HEK293 (cell line): Measurements from ENCODE around the gene POLR1G.

Experiments
- CTCF ChIA-PET: fragments of 350-600 bp; formaldehyde crosslinking; extraction: SDS; loops from one replicate; lab custom pipeline; 2021; ENCODE audit warnings: antibody characterized with exemption; lab: Yijun Ruan, JAX
- POLR2A ChIA-PET: fragments of 300-600 bp; formaldehyde crosslinking; extraction: SDS; loops from one replicate; lab custom pipeline; 2020; ENCODE audit warnings: antibody characterized with exemption, inconsistent platforms; lab: Yijun Ruan, JAX
- H3K27ac ChIP-seq: fragments of 200-500 bp; sonication (Bioruptor generic); 2 replicates; pipeline ENCODE4 v1.5.1; 2014; ENCODE audit warnings: low read depth, low read length, control low read depth, inconsistent platforms; ENCODE audit errors: extremely low read depth
- H3K36me3 ChIP-seq, 2 experiments: fragments of 200-500 bp in 1 of 2; sonication (Bioruptor generic) in 1 of 2; 1 replicate in 1 of 2; 2 replicates in 1 of 2; pipeline ENCODE4 v1.5.1; 2014 to 2017; ENCODE audit warnings: inconsistent platforms in 2 of 2, low read length in 2 of 2; ENCODE audit not compliant: control insufficient read depth in 2 of 2, insufficient read depth in 1 of 2
- H3K4me1 ChIP-seq: fragments of 200-500 bp; sonication (Bioruptor generic); 2 replicates; pipeline ENCODE4 v1.5.1; 2014; ENCODE audit warnings: mild to moderate bottlenecking, low read length, inconsistent platforms; ENCODE audit not compliant: control insufficient read depth, insufficient read depth
- H3K4me3 ChIP-seq: 2 replicates; pipeline ENCODE4 v1.5.1; 2011; ENCODE audit warnings: low read depth, mild to moderate bottlenecking, control low read depth, low read length, moderate library complexity
- H3K9me3 ChIP-seq: fragments of 200-500 bp; sonication (Bioruptor generic); 2 replicates; pipeline ENCODE4 v1.5.1; 2014; ENCODE audit warnings: low read depth, low read length, inconsistent platforms; ENCODE audit not compliant: control insufficient read depth, insufficient read depth
- ELK4 ChIP-seq: IDR thresholded peaks from 2 replicates; pipeline ENCODE4 v1.6.1; 2011; ENCODE audit warnings: mild to moderate bottlenecking, low read depth, low read length, borderline replicate concordance
- KLF17 ChIP-seq: fragments of 450-650 bp; formaldehyde crosslinking; IDR thresholded peaks from 2 replicates; pipeline ENCODE4 v1.5.1; 2016; ENCODE audit warnings: missing biosample characterization, missing genetic modification characterization
- MYNN ChIP-seq: fragments of 450-650 bp; formaldehyde crosslinking; IDR thresholded peaks from 2 replicates; pipeline ENCODE4 v1.5.1; 2016; ENCODE audit warnings: missing biosample characterization, missing genetic modification characterization, borderline replicate concordance
- MZF1 ChIP-seq: fragments of 450-650 bp; formaldehyde crosslinking; IDR thresholded peaks from 2 replicates; pipeline ENCODE4 v1.5.1; 2017; ENCODE audit warnings: missing biosample characterization, missing genetic modification characterization, borderline replicate concordance
- OVOL3 ChIP-seq: fragments of 450-650 bp; formaldehyde crosslinking; IDR thresholded peaks from 2 replicates; pipeline ENCODE4 v1.5.1; 2016; ENCODE audit warnings: missing biosample characterization, missing genetic modification characterization
- SALL2 ChIP-seq: fragments of 450-650 bp; formaldehyde crosslinking; IDR thresholded peaks from 2 replicates; pipeline ENCODE4 v1.5.0; 2017; ENCODE audit warnings: missing biosample characterization, mild to moderate bottlenecking, missing genetic modification characterization, borderline replicate concordance
- YY2 ChIP-seq: fragments of 450-650 bp; formaldehyde crosslinking; IDR thresholded peaks from 2 replicates; pipeline ENCODE4 v1.5.1; 2016; ENCODE audit warnings: missing biosample characterization, missing genetic modification characterization
- ZFHX2 ChIP-seq: fragments of 450-650 bp; formaldehyde crosslinking; conservative IDR thresholded peaks from 2 replicates; pipeline ENCODE4 v1.5.1; 2016; ENCODE audit warnings: missing biosample characterization, missing genetic modification characterization
- ZNF121 ChIP-seq: fragments of 450-650 bp; formaldehyde crosslinking; IDR thresholded peaks from 2 replicates; pipeline ENCODE4 v1.5.1; 2016; ENCODE audit warnings: missing biosample characterization, missing genetic modification characterization
- ZNF16 ChIP-seq: fragments of 450-650 bp; formaldehyde crosslinking; IDR thresholded peaks from 2 replicates; pipeline ENCODE4 v1.5.1; 2016; ENCODE audit warnings: low read depth, missing biosample characterization, missing genetic modification characterization
- ZNF175 ChIP-seq: fragments of 450-650 bp; formaldehyde crosslinking; IDR thresholded peaks from 2 replicates; pipeline ENCODE4 v1.5.1; 2016; ENCODE audit warnings: missing biosample characterization, missing genetic modification characterization
- ZNF19 ChIP-seq: fragments of 450-650 bp; formaldehyde crosslinking; IDR thresholded peaks from 2 replicates; pipeline ENCODE4; 2016; ENCODE audit warnings: missing biosample characterization, missing genetic modification characterization, low read depth
- ZNF292 ChIP-seq: fragments of 450-650 bp; formaldehyde crosslinking; IDR thresholded peaks from 2 replicates; pipeline ENCODE4 v1.5.1; 2016; ENCODE audit warnings: low read depth, missing biosample characterization, missing genetic modification characterization, borderline replicate concordance
- ZNF324 ChIP-seq: fragments of 450-650 bp; formaldehyde crosslinking; IDR thresholded peaks from 2 replicates; pipeline ENCODE4 v1.5.1; 2016; ENCODE audit warnings: missing biosample characterization, missing genetic modification characterization
- ZNF473 ChIP-seq: fragments of 450-650 bp; formaldehyde crosslinking; IDR thresholded peaks from 2 replicates; pipeline ENCODE4 v1.5.1; 2017; ENCODE audit warnings: missing biosample characterization, missing genetic modification characterization
- ZNF555 ChIP-seq: fragments of 450-650 bp; formaldehyde crosslinking; conservative IDR thresholded peaks from 2 replicates; pipeline ENCODE4 v1.5.1; 2017; ENCODE audit warnings: missing biosample characterization, mild to moderate bottlenecking, missing genetic modification characterization, inconsistent platforms
- ZNF561 ChIP-seq: fragments of 450-650 bp; IDR thresholded peaks from 2 replicates; pipeline ENCODE4 v1.5.1; 2018; ENCODE audit warnings: missing biosample characterization, missing genetic modification characterization, borderline replicate concordance
- ZNF660 ChIP-seq: fragments of 450-650 bp; IDR thresholded peaks from 2 replicates; pipeline ENCODE4 v1.5.1; 2018; ENCODE audit warnings: missing biosample characterization, mild to moderate bottlenecking, missing genetic modification characterization
- ZNF670 ChIP-seq: fragments of 450-650 bp; formaldehyde crosslinking; IDR thresholded peaks from 2 replicates; pipeline ENCODE4 v1.5.1; 2016; ENCODE audit warnings: missing biosample characterization, missing genetic modification characterization, low read depth
- TF ChIP-seq, protein P1 (sequence below): fragments of 450-650 bp; formaldehyde crosslinking; IDR thresholded peaks from 2 replicates; pipeline ENCODE4 v1.5.1; 2016; ENCODE audit warnings: missing biosample characterization, missing genetic modification characterization
- TF ChIP-seq, protein P2 (sequence below): fragments of 450-650 bp; formaldehyde crosslinking; IDR thresholded peaks from 2 replicates; pipeline ENCODE4 v1.5.1; 2016; ENCODE audit warnings: missing biosample characterization, missing genetic modification characterization
- TF ChIP-seq, protein P3 (sequence below): fragments of 450-650 bp; formaldehyde crosslinking; IDR thresholded peaks from 2 replicates; pipeline ENCODE4 v1.5.1; 2016; ENCODE audit warnings: missing biosample characterization, missing genetic modification characterization
- TF ChIP-seq, protein P4 (sequence below): fragments of 450-650 bp; formaldehyde crosslinking; IDR thresholded peaks from 2 replicates; pipeline ENCODE4 v1.5.1; 2016; ENCODE audit warnings: missing biosample characterization, missing genetic modification characterization

Gene POLR1G

GRCh38 chr19:45424191-45425058, 18.0 kb downstream of the POLR1G start (continued):
- TF ChIP-seq, protein P1, sequence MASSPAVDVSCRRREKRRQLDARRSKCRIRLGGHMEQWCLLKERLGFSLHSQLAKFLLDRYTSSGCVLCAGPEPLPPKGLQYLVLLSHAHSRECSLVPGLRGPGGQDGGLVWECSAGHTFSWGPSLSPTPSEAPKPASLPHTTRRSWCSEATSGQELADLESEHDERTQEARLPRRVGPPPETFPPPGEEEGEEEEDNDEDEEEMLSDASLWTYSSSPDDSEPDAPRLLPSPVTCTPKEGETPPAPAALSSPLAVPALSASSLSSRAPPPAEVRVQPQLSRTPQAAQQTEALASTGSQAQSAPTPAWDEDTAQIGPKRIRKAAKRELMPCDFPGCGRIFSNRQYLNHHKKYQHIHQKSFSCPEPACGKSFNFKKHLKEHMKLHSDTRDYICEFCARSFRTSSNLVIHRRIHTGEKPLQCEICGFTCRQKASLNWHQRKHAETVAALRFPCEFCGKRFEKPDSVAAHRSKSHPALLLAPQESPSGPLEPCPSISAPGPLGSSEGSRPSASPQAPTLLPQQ (tag by site-specific recombination) = peak; percentile 12
- TF ChIP-seq YY2 (0 out of 2 replicates have a peak, but pooled peaks have one; percentile 36), KLF17 (tag by site-specific recombination) (no peak), ZNF473 (tag by site-specific recombination) (no peak), ZNF16 (tag by site-specific recombination) (no peak), ZNF324 (no peak)
- TF ChIP-seq, protein P2, sequence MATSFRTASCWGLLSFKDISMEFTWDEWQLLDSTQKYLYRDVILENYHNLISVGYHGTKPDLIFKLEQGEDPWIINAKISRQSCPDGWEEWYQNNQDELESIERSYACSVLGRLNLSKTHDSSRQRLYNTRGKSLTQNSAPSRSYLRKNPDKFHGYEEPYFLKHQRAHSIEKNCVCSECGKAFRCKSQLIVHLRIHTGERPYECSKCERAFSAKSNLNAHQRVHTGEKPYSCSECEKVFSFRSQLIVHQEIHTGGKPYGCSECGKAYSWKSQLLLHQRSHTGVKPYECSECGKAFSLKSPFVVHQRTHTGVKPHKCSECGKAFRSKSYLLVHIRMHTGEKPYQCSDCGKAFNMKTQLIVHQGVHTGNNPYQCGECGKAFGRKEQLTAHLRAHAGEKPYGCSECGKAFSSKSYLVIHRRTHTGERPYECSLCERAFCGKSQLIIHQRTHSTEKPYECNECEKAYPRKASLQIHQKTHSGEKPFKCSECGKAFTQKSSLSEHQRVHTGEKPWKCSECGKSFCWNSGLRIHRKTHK (tag by site-specific recombination) = no peak

GRCh38 chr19:45428384-45429231, 22.2 kb downstream of the POLR1G start:
- Histone ChIP-seq H3K4me1 (peaks cover 7% of the 10 kb centered on the region), H3K9me3 (no peaks in the 10 kb centered on the region), H3K27ac (no peak overlapping the region; the same call in 1 of the 2 replicates), H3K4me3 (peak overlapping the region; percentile 40), H3K36me3 (no peaks in the 10 kb centered on the region)
- POLR2A ChIA-PET = interaction anchor here (0.8 to 0.9 kb wide), 2 partner anchors 39 to 50 kb away, joined by 3 read pairs; partner anchors contain the start of gene FOSB
- CTCF ChIA-PET = interaction anchor here (0.7 to 3.7 kb wide), 17 partner anchors 11 to 1507 kb away, joined by 3 to 27 read pairs (median 4); partner anchors contain the start of gene EML2
- no peak for TF ChIP-seq ZNF555 (tag by site-specific recombination)
- no peak for TF ChIP-seq MYNN (tag by site-specific recombination)
- no peak for TF ChIP-seq ZNF292 (tag by site-specific recombination)
- no peak for TF ChIP-seq ZNF19 (tag by site-specific recombination)
- TF ChIP-seq SALL2 (tag by site-specific recombination) = no peak
- TF ChIP-seq ZNF670 (tag by site-specific recombination) = no peak
- TF ChIP-seq ZNF473 (tag by site-specific recombination) = no peak
- TF ChIP-seq ELK4 = no peak
- TF ChIP-seq ZNF121 = peak; percentile 45; the same call in 1 of the 2 replicates
- TF ChIP-seq ZNF561 (tag by site-specific recombination) = 0 out of 2 replicates have a peak, but pooled peaks have one; percentile 21
- TF ChIP-seq, protein P3, sequence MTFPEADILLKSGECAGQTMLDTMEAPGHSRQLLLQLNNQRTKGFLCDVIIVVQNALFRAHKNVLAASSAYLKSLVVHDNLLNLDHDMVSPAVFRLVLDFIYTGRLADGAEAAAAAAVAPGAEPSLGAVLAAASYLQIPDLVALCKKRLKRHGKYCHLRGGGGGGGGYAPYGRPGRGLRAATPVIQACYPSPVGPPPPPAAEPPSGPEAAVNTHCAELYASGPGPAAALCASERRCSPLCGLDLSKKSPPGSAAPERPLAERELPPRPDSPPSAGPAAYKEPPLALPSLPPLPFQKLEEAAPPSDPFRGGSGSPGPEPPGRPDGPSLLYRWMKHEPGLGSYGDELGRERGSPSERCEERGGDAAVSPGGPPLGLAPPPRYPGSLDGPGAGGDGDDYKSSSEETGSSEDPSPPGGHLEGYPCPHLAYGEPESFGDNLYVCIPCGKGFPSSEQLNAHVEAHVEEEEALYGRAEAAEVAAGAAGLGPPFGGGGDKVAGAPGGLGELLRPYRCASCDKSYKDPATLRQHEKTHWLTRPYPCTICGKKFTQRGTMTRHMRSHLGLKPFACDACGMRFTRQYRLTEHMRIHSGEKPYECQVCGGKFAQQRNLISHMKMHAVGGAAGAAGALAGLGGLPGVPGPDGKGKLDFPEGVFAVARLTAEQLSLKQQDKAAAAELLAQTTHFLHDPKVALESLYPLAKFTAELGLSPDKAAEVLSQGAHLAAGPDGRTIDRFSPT (tag by site-specific recombination) = no peak
- no peak for TF ChIP-seq ZNF175
- TF ChIP-seq, protein P4, sequence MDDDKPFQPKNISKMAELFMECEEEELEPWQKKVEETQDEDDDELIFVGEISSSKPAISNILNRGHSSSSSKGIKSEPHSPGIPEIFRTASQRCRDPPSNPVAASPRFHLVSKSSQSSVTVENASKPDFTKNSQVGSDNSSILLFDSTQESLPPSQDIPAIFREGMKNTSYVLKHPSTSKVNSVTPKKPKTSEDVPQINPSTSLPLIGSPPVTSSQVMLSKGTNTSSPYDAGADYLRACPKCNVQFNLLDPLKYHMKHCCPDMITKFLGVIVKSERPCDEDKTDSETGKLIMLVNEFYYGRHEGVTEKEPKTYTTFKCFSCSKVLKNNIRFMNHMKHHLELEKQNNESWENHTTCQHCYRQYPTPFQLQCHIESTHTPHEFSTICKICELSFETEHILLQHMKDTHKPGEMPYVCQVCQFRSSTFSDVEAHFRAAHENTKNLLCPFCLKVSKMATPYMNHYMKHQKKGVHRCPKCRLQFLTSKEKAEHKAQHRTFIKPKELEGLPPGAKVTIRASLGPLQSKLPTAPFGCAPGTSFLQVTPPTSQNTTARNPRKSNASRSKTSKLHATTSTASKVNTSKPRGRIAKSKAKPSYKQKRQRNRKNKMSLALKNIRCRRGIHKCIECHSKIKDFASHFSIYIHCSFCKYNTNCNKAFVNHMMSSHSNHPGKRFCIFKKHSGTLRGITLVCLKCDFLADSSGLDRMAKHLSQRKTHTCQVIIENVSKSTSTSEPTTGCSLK (tag by site-specific recombination) = no peak
- 0 out of 2 replicates have a peak, but pooled peaks have one; percentile 32 for TF ChIP-seq MZF1 (tag by site-specific recombination)
- TF ChIP-seq ZNF660 (tag by site-specific recombination) = no peak
- TF ChIP-seq OVOL3 (tag by site-specific recombination) = no peak
- TF ChIP-seq ZFHX2 = no peak
